GM10266 (cell line): Measurements from ENCODE around the gene KDM6B.

Experiments used
- DNase-seq: peaks from one replicate; pipeline ENCODE4 v3.0.0; 2012; ENCODE audit errors: extremely low spot score
- TF ChIP-seq, protein P1 (sequence below): IDR thresholded peaks from 2 replicates; pipeline ENCODE4 v1.5.1; 2012; ENCODE audit warnings: mild to moderate bottlenecking, low read depth; ENCODE audit not compliant: control insufficient read depth, insufficient read depth; ENCODE audit errors: missing control alignments

The KDM6B gene

GRCh38 chr17:7846063-7846735 is 12.2 kb downstream of the KDM6B start:
- DNase-seq, result no peak
- TF ChIP-seq, protein P1, sequence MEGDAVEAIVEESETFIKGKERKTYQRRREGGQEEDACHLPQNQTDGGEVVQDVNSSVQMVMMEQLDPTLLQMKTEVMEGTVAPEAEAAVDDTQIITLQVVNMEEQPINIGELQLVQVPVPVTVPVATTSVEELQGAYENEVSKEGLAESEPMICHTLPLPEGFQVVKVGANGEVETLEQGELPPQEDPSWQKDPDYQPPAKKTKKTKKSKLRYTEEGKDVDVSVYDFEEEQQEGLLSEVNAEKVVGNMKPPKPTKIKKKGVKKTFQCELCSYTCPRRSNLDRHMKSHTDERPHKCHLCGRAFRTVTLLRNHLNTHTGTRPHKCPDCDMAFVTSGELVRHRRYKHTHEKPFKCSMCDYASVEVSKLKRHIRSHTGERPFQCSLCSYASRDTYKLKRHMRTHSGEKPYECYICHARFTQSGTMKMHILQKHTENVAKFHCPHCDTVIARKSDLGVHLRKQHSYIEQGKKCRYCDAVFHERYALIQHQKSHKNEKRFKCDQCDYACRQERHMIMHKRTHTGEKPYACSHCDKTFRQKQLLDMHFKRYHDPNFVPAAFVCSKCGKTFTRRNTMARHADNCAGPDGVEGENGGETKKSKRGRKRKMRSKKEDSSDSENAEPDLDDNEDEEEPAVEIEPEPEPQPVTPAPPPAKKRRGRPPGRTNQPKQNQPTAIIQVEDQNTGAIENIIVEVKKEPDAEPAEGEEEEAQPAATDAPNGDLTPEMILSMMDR, result no peak

DNA sequence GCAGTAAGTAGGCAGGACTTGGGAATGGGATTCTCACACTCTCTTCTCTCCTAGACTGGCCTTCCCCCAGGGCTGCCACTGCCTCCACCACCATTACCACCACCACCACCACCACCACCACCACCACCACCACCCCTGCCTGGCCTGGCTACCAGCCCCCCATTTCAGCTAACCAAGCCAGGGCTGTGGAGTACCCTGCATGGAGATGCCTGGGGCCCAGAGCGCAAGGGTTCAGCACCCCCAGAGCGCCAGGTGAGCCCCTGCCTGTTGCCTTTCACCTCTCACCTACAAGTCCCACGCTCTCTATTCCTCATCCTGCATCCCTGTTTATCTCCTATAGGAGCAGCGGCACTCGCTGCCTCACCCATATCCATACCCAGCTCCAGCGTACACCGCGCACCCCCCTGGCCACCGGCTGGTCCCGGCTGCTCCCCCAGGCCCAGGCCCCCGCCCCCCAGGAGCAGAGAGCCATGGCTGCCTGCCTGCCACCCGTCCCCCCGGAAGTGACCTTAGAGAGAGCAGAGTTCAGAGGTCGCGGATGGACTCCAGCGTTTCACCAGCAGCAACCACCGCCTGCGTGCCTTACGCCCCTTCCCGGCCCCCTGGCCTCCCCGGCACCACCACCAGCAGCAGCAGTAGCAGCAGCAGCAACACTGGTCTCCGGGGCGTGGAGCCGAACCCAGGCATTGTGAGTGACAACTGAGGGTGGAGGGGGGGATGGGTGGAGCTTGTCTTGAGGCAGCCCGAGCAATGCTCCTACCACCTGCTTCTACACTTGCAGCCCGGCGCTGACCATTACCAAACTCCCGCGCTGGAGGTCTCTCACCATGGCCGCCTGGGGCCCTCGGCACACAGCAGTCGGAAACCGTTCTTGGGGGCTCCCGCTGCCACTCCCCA is 13.0 kb downstream of the KDM6B start:
- TF ChIP-seq, protein P1, result no peak
- no peak for DNase-seq

- TF ChIP-seq, protein P1, result no peak
- no peak for DNase-seq
These were observed 14.1 kb downstream of the KDM6B start for GRCh38 chr17:7848131-7848579.

DNA sequence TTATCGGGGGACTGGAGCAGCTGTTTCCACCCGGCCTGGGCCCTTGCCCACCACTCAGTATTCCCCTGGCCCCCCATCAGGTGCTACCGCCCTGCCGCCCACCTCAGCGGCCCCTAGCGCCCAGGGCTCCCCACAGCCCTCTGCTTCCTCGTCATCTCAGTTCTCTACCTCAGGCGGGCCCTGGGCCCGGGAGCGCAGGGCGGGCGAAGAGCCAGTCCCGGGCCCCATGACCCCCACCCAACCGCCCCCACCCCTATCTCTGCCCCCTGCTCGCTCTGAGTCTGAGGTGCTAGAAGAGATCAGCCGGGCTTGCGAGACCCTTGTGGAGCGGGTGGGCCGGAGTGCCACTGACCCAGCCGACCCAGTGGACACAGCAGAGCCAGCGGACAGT is 14.7 kb downstream of the KDM6B start:
- TF ChIP-seq, protein P1, result no peak
- no peak for DNase-seq

DNA sequence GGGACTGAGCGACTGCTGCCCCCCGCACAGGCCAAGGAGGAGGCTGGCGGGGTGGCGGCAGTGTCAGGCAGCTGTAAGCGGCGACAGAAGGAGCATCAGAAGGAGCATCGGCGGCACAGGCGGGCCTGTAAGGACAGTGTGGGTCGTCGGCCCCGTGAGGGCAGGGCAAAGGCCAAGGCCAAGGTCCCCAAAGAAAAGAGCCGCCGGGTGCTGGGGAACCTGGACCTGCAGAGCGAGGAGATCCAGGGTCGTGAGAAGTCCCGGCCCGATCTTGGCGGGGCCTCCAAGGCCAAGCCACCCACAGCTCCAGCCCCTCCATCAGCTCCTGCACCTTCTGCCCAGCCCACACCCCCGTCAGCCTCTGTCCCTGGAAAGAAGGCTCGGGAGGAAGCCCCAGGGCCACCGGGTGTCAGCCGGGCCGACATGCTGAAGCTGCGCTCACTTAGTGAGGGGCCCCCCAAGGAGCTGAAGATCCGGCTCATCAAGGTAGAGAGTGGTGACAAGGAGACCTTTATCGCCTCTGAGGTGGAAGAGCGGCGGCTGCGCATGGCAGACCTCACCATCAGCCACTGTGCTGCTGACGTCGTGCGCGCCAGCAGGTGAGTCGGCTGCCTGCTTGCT is 15.2 kb downstream of the KDM6B start:
- TF ChIP-seq, protein P1, result no peak
- no peak for DNase-seq

DNA sequence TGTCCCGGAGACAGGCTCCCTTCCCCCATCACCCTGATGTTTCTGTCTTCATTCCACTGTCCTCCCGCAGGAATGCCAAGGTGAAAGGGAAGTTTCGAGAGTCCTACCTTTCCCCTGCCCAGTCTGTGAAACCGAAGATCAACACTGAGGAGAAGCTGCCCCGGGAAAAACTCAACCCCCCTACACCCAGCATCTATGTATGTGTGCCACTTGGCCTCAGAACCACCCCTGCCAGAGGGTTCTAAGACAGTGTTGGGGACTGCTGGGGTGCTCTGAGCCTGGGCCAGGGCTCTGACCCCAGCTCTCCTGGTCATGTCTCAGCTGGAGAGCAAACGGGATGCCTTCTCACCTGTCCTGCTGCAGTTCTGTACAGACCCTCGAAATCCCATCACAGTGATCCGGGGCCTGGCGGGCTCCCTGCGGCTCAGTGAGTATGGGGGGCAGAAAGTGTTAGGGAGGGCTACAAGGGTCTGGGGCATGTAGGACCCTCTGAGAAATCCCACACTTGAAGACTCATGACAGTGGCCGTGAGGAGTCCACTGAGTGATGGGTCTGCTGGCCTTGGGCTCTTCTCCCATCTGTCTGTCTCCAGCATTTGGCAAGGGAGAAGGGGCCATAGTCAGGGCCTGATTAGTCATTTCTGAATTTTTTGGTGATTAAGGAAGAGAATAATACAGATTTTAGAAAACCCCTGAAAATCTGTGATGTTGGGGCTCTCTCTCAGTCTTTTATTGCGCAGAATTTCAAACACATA is 15.9 kb downstream of the KDM6B start:
- no peak for DNase-seq
- TF ChIP-seq, protein P1, result no peak
